Stimulated activated CD4-positive, alpha-beta T cell treated with anti-CD3 and anti-CD28 coated beads, Interleukin-15, amount 100 ng/mL, for 48 hours (primary cell): ENCODE results near the gene CNFN.
"Not testable (repeated sequence)": the region's sequence is repeated elsewhere in the genome, so short reads cannot be mapped to it uniquely, and the experiment has no call there.

Experiments used
- DNase-seq, 2 donors: peaks; one replicate each; pipeline ENCODE4 v3.0.0-alpha.2; 2020; ENCODE audit warnings: low read depth in 2 of 2

Gene CNFN

GRCh38 chr19:42351079-42351735 lies 38.9 kb downstream of the CNFN start:
- DNase-seq, result no peak

- no peak for DNase-seq
These were observed 39.7 kb downstream of the CNFN start for GRCh38 chr19:42350417-42350816.

- no peak for DNase-seq
These were observed 40.6 kb downstream of the CNFN start for GRCh38 chr19:42349378-42350107.

- DNase-seq, result no peak
These were observed 41.9 kb downstream of the CNFN start for GRCh38 chr19:42348211-42348610.

GRCh38 chr19:42345191-42345812 lies 44.8 kb downstream of the CNFN start:
- DNase-seq, result no peak

- no peak for DNase-seq
These were observed 45.7 kb downstream of the CNFN start for GRCh38 chr19:42344336-42344893.

- no peak for DNase-seq
These were observed 46.6 kb downstream of the CNFN start for GRCh38 chr19:42343344-42344110.

- not testable (repeated sequence) for DNase-seq
These were observed 50.2 kb downstream of the CNFN start for GRCh38 chr19:42339922-42340321.

- not testable (repeated sequence) for DNase-seq
These were observed 50.8 kb downstream of the CNFN start for GRCh38 chr19:42339126-42339860.
